HG02885 (cell line): ENCODE data around the gene CCDC83.

Source experiments
- ATAC-seq: cut with Tn5 transposase; IDR thresholded peaks from one replicate; pipeline ENCODE4 v1.9.1; 2021; ENCODE audit warnings: mild to moderate bottlenecking; ENCODE audit not compliant: unreplicated experiment, poor library complexity

CCDC83 gene

GRCh38 chr11:85855341-85855656 lies at the start of gene CCDC83:
Gene CCDC83, plus strand, starts transcription at chr11:85855383. Its CDS starts 9,741 bp downstream, at chr11:85865124.
- no peak for ATAC-seq

GRCh38 chr11:85805387-85805786 lies 49.8 kb upstream of the CCDC83 start:
- no peak for ATAC-seq

- ATAC-seq = no peak
Observed at GRCh38 chr11:85806016-85806415, 49.2 kb upstream of the CCDC83 start.

- no peak for ATAC-seq
Observed at GRCh38 chr11:85806876-85807275, 48.3 kb upstream of the CCDC83 start.

- ATAC-seq = peak; percentile 58
Observed at GRCh38 chr11:85809191-85809590, 46.0 kb upstream of the CCDC83 start.

GRCh38 chr11:85809863-85810262 lies 45.3 kb upstream of the CCDC83 start:
- ATAC-seq = no peak

- no peak for ATAC-seq
Observed at GRCh38 chr11:85810521-85810870, 44.7 kb upstream of the CCDC83 start.

GRCh38 chr11:85810871-85811611 lies 44.1 kb upstream of the CCDC83 start, which contains the start of gene SYTL2:
Gene SYTL2, minus strand, starts transcription at chr11:85811141. Its CDS starts 53,416 bp downstream, at chr11:85757725.
- ATAC-seq = peak; percentile 87

- no peak for ATAC-seq
Observed at GRCh38 chr11:85811624-85812023, 43.6 kb upstream of the CCDC83 start.

GRCh38 chr11:85813721-85814120 lies 41.5 kb upstream of the CCDC83 start:
- no peak for ATAC-seq

GRCh38 chr11:85815186-85815931 lies 39.8 kb upstream of the CCDC83 start:
- ATAC-seq = no peak

- no peak for ATAC-seq
Observed at GRCh38 chr11:85819441-85819840, 35.7 kb upstream of the CCDC83 start.

GRCh38 chr11:85821636-85822035 lies 33.5 kb upstream of the CCDC83 start:
- no peak for ATAC-seq

- no peak for ATAC-seq
Observed at GRCh38 chr11:85822814-85823213, 32.4 kb upstream of the CCDC83 start.

- ATAC-seq = no peak
Observed at GRCh38 chr11:85823816-85824215, 31.4 kb upstream of the CCDC83 start.

GRCh38 chr11:85825616-85826015 lies 29.6 kb upstream of the CCDC83 start:
- no peak for ATAC-seq

GRCh38 chr11:85826116-85826855 lies 28.9 kb upstream of the CCDC83 start:
- ATAC-seq = peak; percentile 72

- ATAC-seq = no peak
Observed at GRCh38 chr11:85827748-85828639, 27.2 kb upstream of the CCDC83 start.

GRCh38 chr11:85828640-85828978 lies 26.6 kb upstream of the CCDC83 start:
- ATAC-seq = no peak

- ATAC-seq = no peak
Observed at GRCh38 chr11:85829172-85829571, 26.0 kb upstream of the CCDC83 start.
